Measurements from ENCODE around the gene TPST2. TPM values are rescaled to one million over a fixed set of nuclear protein-coding genes. Genes with fewer than 3 reads are reported as not detected.
"Not testable (repeated sequence)": the region's sequence is repeated elsewhere in the genome, so short reads cannot be mapped to it uniquely, and the experiment has no call there.

Gene TPST2
- total RNA-seq (2014; rRNA removed; shearing (Covaris generic)) = 23.1 and 24.6 TPM in 2 replicates

DNA sequence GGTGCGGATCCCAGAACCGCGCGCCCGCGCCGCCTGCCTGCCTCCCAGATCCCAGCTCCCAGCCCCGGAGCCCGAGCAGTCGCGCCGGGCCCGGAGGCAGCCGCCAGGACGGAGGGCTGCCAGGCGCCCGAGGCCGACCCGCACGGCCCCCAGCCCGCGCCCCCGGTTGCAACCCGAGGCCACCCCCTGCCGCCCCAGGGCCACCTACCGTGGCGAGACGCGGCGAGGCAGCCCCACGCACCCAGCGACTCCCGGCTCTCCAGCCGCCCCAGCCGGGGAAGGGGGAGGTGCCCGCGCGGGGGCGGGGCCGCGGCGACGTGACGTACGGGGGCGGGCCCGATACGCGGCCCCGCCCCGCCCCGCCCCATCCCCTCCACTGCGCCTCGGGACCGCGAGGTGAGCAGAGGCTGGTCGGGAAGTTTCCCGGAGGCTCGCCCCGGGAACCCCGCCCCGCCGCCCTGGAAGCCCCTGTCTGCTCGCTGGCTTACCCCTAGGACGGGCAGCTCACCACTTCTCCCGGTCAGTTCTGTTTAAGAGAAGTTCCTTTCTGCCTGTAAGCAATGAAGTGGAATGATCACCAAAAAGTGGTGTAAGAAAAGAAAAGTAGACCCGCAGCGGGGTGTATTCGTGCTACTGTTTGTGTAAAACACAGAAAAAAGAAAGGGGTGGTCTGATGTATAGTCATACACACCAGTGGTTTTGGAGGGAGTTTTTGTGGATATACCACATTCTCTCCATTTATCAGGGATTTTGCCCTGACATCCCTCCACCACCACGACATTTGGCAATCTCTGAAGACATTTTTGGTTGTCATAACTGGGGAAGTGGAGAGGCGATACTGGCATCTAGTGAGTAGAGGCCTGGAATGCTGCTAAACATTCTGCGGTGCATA lies at the start of gene TPST2:
TPST2 (minus strand) TSS at position 288 of the 892 bp plus-strand sequence. CDS start 48,502 bp downstream, outside the sequence.
- peak; percentile 81 for DNase-seq (ENCODE audit: low read depth)

DNA sequence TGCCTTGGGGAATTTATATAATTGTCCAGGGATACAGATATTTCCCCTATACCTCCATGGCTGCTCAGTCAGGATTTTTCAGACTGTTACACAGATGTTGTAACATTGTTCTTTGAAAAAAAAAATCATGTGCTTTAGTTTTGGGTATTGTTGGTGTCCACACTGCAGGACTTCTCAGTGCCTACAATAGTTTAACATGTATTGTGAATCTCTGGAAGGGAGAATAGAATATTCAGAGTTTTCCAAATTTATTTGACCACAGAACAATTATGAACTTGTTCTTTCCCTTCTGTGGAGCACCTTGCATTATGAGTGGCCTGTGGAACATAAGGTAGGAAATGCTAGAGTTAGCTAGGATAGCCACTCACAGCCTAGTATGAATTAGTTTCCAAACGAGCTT lies 46.4 kb upstream of the TPST2 start:
- DNase-seq (ENCODE audit: low read depth) = no peak

DNA sequence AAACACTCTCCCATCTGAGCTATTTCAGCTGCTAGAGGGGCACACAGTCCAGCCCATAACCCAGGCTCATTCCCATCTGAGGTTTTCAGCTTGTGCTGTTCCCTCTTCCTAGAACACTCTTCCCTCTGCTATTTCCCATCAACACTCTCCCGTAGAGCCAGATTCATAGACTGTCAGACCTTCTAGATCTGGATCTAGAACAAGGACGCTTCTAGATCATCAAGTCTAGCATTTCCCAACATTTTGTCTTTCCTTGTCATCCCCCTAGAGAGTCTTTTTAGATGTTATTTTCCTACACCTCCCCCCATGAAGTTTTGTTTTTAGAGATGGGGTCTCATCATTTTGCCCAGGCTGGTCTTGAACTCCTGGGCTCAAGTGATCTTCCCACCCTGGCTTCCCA lies 45.2 kb upstream of the TPST2 start:
- DNase-seq (ENCODE audit: low read depth) = no peak

DNA sequence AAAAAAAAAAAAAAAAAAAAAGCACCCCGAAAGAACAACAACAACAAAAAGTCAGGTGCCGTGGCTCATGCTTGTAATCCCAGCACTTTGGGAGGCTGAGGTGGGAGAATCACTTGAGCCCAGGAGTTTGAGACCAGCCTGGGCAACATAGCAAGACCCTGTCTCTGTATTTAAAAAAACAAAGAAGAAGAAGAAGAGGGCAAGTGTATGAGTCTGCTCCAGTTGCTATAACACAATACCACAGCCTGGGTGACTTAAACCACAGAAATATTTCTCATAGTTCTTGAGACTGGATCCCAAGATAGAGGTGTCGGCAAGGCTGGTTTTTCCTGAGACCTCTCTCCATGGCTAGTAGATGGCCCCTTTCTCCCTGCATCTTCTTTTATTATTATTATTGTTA lies 44.3 kb upstream of the TPST2 start:
- no peak for DNase-seq (ENCODE audit: low read depth)

DNA sequence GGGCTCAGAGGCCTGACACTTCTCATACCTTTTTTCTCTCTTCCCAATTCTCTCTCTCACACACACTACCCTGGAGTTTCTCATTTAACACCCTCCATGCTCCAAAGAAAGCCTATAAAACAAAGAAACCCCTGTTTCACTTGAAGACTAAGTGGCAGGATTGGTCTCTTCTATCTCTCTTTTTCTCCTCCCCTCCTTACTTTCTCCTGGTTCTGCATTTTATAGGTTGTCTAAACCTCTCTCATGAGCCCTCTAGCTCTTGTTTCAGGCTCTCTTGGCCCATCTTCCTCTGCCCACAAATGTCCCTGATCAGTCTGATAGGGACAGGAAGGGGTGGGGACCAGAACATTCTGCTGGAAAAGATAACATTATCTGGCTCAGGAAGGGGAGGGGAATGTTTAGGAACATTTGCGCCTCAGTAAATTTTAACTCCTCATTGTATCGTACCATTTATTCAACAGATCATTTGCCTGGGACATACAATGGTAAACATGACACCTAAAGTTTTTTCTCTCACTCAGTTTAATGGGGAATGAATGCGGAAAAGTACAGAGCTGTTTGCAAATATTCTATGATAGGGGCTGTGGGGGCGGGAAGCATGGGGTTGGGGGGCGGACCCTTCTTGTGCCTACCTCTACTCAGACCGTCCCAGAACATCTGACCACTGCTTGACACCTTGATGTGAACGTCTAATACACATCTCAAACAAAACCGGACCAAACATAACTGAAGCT lies 42.7 kb upstream of the TPST2 start:
- DNase-seq (ENCODE audit: low read depth) = no peak

DNA sequence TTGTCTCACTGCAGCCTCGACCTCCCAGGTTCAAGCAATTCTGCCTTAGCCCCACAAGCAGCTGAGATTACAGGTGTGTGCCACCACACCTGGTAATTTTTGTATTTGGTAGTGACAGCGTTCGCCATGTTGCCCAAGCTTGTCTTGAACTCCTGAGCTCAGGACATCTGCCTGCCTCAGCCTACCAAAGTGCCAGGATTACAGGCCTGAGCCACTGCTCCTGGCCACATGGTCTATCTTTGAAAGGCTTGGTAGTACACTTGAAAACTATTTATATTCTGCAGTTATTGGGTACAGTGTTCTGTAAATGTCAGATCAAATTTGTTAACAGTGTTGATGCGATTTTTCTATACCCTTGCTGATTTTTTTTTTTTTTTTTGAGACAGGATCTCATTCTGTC lies 41.4 kb upstream of the TPST2 start:
- DNase-seq (ENCODE audit: low read depth) = no peak

DNA sequence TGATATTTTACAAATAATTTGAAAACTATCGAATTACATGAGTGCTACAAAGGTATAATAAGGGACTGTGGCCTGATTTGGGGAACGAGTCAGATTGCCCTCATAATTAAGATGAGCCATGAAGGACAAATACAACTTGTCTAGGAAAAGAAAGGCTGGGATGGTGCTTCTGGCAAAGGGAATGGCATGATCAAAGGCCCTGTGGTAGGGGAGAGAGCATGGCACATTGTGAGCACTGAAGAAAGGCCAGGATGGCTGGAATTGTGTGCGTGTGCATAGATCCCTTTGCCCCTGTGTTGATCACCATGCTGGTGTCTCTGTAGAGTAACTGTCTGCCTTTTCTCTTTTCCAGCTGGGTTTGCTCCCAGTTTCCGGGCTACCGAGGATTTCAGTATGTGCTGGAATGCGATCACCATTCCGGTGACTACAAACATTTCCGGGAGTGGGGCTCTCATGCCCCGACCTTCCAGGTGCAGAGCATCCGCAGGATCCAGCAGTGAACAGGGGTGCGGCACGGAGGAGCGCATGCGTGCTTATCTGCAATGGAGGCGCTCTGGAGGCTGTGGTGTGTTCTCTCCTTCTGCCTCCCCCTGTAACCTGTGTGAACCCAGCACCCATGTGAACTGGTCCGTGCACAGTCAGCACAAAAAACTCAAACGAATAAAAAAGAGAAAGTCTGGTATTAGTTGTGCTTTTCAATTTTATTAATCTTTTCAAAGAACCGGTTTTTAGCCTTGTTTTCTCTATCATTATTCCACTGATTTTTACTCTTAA lies 40.2 kb upstream of the TPST2 start:
- no peak for DNase-seq (ENCODE audit: low read depth)

DNA sequence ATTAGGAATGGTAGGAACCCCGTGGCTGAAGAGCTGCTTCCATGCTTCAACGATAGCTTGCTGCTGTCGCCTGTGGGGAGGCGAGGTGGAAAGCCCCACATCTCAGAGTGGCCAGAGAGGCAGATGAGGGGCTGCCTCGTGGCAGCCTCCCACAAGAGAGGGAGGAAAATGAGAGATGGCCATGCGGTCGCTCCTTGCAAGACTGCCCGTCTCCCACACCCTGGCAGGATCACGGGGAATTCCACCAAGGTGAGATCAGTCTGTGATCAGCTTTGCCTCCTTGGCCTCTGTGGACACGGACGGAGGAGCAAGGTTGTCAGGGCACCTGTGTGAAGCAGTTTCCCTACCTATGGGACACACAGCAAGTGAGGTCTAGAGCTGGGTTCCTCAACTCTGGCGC lies 34.9 kb upstream of the TPST2 start:
- no peak for DNase-seq (ENCODE audit: low read depth)

DNA sequence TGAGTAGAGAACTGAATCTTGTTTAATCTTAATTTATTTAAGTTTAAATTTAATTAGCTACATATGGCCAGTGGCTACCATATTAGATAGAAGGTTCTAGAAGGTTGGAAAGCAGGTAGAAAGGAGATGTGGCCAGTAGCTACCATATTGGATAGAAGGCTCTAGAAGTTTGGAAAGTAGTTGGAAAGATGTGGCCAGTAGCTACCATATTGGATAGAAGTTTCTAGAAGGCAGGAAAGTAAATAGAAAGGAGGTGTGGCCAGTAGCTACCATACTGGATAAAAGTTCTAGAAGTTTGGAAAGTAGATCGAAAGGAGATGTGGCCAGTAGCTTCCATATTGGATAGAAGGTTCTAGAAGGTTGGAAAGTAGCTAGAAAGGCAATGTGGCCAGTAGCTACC lies 34.1 kb upstream of the TPST2 start:
- no peak for DNase-seq (ENCODE audit: low read depth)

DNA sequence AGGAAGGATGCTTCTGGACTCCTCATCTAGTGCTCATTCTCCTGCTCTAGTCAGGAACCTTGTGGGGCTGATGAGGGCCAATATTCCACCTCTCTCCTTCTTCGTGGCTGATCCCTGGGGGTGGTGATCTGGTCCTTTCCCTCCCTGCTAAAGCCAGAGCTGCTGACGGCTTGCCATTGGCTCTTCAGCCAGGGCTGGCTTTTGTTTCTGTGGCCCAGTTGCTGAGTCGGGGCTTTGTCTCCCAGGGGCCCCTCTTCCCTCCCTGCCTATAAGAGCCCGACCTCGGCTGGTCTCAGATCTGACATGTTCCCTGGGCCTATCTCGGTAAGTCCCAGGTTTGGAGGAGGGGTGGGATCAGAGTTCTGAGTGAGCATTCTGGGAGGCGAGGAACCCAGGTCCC lies 31.7 kb upstream of the TPST2 start, which contains the start of gene CRYBA4:
CRYBA4 (plus strand) TSS at position 301 of the 400 bp plus-strand sequence. CDS start 634 bp downstream, outside the sequence.
- no peak for DNase-seq (ENCODE audit: low read depth)

DNA sequence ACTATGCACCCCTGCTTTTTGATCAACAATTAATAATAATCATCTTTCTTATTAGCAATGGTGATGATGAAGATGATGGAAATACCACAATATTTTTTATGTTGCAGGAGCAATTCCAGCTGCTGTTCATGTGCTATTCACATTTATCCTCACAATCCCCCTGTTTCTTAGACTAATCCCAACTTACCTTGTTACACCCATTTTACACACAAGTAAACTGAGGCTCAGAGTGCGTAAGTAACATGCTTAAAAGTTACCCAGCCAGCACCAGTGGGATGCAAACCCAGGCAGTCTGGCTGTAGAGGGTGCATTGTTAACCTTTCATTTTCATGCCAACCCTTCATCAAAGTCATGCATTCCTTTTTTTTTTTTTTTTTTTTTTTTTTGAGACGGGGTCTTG lies 30.3 kb upstream of the TPST2 start:
- DNase-seq (ENCODE audit: low read depth) = no peak

DNA sequence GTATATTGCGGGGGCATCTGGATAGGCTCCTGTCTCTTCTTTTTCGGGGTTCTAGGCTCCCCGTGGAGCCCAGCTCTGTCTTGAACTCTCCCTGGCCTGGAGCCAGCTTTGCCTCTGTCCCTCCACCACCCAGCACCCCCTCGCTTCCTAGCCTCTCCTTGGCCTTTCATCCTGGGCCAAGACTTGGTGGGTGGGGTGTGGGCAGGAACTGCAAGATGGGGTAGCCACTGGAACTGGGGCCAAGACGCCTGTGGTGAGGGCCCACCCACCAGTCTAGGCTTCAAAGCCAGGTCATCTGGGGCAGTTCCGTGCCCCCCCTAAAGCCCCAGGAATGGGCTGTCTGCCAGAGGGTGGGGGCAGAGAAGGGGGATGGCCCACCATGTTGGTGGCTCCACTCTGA lies 29.6 kb upstream of the TPST2 start:
- no peak for DNase-seq (ENCODE audit: low read depth)

DNA sequence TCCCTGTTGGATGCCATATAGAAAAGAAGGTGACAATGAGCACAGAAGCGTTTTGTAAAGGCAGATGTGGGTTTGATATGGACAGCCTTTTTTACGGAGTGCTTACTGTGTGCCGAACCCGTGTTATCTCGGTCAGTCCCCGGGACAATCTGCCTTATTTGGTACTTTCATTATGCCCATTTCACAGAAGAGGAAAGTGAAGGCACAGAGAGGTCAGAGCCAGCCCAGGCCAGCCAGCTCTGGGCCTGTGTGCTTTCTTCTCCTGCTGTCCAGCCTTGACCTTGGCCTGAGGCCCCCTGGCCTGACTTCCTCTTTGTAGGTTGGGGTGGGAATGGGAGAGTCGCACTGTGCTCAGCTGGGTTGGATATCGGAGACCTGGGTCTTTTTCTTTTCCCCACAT lies 28.5 kb upstream of the TPST2 start:
- DNase-seq (ENCODE audit: low read depth) = no peak

DNA sequence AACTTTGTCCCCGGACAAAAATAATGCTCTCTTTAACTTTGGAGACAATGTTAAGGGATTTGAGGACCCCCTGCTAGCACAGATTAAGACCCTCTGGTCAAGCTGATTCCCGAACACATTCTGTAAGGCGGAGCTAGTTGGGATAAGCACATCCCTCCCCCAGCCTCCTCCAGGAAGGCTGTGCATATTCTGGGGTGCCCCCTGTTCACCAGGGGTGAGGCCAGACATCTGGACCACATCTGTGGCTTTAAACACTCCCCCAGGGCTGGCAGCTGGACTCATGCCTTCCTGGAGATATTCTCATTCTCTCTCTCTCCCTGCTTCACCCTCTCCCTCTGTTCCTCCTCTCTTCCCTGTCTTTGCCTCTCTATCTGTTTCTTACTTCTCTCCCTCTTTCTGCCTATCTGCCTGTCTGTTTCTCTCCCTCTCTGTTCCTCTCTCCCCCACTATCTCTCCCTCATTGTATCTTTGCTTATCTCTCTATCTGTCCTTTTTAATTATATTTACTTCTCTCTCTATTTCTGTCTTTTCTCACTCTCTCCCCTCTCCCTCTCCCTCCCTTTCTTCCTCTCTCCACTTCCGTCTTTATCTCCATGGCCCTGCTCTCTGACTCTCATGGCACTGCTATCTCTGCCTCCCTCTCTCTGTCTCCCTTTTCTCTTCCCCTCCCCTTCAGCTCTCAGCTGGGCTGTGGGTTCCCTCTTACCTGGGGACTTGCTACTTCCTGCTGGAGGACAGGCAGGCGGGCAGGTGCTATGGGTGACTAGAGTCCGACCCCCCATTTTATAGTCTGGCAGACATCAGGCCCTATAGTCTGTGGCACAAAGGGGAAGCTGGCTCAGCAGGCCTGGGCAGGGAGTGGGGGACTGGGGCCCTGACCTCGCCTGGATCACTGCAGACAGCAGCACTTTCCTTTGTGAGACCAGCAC lies 27.6 kb upstream of the TPST2 start, which contains the start of gene CRYBB1:
CRYBB1 (minus strand) TSS at position 757 of the 929 bp plus-strand sequence. CDS start 1,708 bp downstream, outside the sequence.
- DNase-seq (ENCODE audit: low read depth) = no peak

DNA sequence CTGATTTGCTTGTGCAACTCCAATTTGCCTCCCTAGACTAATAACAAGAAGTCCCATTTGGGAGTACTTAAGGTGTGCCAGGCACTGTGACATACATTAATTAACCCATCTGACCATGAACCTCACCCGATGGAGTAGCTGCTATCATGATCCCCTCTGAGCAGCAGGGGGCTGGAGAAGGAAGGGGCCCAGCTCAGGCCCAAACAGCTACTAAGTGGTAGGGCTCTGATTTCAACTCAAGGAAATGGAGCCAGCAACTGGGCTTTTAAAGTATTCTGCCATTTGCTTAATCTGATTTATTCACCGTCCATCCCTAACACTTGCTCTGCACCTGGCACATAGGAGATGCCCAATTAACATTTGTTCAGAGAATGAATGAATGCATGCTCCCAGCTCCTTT lies 26.7 kb upstream of the TPST2 start:
- no peak for DNase-seq (ENCODE audit: low read depth)

DNA sequence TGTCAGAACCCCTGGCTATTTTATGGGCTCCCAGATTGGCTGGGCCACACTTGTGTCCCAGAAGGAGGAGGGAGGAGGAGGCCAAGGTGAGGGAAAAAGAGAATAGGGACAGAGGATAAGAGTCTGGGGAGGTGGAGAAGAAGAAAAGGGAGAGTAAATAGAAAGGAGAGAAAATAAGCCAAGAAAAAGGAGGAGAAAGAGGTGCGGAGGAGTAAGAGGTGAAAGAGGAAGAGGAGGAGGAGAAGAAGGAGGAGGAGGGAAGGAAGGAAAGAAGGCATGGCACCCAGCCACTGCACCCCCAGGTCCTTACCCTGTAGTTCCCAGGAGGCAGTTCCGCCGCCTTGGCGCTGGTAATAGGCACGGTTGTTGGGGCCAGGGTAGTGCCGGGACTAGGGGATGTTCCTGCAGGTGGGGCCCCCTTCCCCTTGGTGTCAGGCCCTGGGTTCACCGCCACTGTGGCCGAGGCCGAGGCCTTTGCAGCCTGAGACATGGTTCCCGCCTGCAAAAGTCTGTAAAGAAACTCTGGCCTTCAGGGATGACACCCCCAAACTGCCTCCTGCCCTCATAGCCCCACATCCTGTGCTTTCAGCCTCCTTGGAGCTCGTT lies 26.0 kb upstream of the TPST2 start:
- DNase-seq (ENCODE audit: low read depth) = no peak

DNA sequence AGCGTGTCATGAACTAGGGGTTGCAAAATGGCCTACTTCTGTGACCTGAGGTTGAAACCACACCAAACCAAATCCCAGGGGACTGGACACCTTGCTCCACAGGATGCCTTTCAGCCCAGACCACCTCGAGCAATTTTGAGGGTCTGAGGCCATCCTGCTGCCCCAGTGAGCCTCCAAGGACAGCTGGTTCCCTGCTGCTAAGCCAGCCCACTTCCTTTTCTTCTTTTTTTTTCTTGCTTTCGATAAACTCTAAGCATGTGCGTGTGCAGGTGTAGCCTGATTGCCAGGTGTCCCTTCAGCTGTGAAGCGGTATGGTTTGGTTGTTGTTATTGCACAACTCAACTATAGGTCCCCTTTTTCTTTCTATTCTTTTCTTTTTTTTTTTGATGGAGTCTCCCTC lies 25.2 kb upstream of the TPST2 start:
- DNase-seq (ENCODE audit: low read depth) = no peak

DNA sequence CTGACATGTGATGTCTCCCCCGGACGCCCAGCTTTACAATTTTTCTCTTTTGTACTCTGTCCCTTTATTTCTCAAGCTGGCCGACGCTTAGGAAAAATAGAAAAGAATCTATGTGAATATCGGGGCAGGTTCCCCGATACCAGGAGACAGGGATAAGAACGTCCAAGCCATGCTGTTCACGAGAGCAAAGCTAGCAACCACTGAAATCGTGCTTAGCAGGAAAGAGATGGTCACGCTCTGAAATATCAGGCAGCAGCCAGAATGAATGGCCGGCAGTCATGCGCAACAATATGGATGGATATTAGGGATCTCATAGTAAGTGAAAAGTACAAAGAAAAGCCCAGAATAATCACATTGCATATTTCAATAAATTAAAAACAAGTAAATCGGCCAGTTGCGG lies 24.4 kb upstream of the TPST2 start:
- no peak for DNase-seq (ENCODE audit: low read depth)

DNA sequence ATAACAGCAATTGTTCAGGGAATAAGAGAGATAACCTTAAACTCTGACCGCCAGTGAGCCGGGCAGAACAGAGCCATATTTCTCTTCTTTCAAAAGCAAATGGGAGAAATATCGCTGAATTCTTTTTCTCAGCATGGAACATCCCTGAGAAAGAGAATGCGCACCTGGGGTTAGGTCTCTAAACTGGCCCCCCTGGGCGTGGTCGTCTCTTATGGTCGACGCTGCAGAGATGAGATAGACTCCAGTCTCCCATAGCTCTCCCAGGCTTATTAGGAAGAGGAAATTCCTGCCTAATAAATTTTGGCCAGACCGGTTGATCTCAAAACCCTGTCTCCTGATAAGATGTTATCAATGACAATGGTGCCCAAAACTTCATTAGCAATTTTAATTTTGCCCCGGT lies 23.8 kb upstream of the TPST2 start:
- DNase-seq (ENCODE audit: low read depth) = not testable (repeated sequence)

DNA sequence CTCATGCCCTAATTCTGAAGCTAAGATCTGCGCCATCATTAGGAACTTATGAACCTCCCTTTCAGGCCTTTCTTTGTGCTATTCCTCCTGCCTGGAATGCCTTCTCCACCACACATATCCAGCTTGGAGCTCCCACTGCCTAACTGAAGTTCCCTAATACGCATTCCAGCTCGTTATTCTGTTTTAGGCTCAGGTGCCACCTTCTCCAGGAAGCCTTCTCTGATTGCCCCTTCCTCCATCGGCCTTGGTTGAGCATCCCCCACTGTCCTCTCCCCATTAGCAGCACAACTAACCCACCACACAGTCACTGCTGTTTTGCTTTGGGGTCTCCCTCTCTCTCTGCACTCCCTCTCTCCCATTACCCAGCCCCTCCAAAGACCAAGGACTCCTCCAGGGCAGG lies 22.7 kb upstream of the TPST2 start:
- no peak for DNase-seq (ENCODE audit: low read depth)

Measured in Daoy (cell line).